ENCODE results near the gene BACH1.
A peak's percentile ranks its signal among the peaks of the same experiment; 100 is the strongest.
"Not testable (repeated sequence)": the region's sequence is repeated elsewhere in the genome, so short reads cannot be mapped to it uniquely, and the experiment has no call there.

Gene BACH1

GRCh38 chr21:29298348-29299045 is at the start of gene BACH1:
Gene BACH1, plus strand, starts transcription at chr21:29298922. Its CDS starts 22,359 bp downstream, at chr21:29321281.
- peak; percentile 86 for DNase-seq

GRCh38 chr21:29249289-29249688 is 49.4 kb upstream of the BACH1 start:
- DNase-seq: not testable (repeated sequence)

GRCh38 chr21:29250636-29251035 is 48.1 kb upstream of the BACH1 start:
- no peak for DNase-seq

- DNase-seq: not testable (repeated sequence)
Observed at GRCh38 chr21:29253861-29254260, 44.9 kb upstream of the BACH1 start.

GRCh38 chr21:29254550-29254949 is 44.2 kb upstream of the BACH1 start:
- DNase-seq: no peak

- DNase-seq: no peak
Observed at GRCh38 chr21:29256126-29256910, 42.4 kb upstream of the BACH1 start.

- DNase-seq: no peak
Observed at GRCh38 chr21:29257701-29258100, 41.0 kb upstream of the BACH1 start.

- no peak for DNase-seq
Observed at GRCh38 chr21:29258626-29259338, 39.9 kb upstream of the BACH1 start.

- no peak for DNase-seq
Observed at GRCh38 chr21:29260461-29260860, 38.3 kb upstream of the BACH1 start.

- DNase-seq: no peak
Observed at GRCh38 chr21:29261555-29262540, 36.9 kb upstream of the BACH1 start.

GRCh38 chr21:29264721-29265120 is 34.0 kb upstream of the BACH1 start:
- DNase-seq: no peak

GRCh38 chr21:29265690-29266479 is 32.8 kb upstream of the BACH1 start:
- no peak for DNase-seq

- DNase-seq: no peak
Observed at GRCh38 chr21:29267666-29268065, 31.1 kb upstream of the BACH1 start.

- DNase-seq: no peak
Observed at GRCh38 chr21:29271927-29272333, 26.8 kb upstream of the BACH1 start.

- no peak for DNase-seq
Observed at GRCh38 chr21:29277442-29277841, 21.3 kb upstream of the BACH1 start.

- DNase-seq: no peak
Observed at GRCh38 chr21:29279558-29279957, 19.2 kb upstream of the BACH1 start.

- DNase-seq: not testable (repeated sequence)
Observed at GRCh38 chr21:29281801-29282200, 16.9 kb upstream of the BACH1 start.

GRCh38 chr21:29287383-29287782 is 11.3 kb upstream of the BACH1 start:
- no peak for DNase-seq

GRCh38 chr21:29288239-29288638 is 10.5 kb upstream of the BACH1 start:
- no peak for DNase-seq

GRCh38 chr21:29289317-29289716 is 9.4 kb upstream of the BACH1 start:
- DNase-seq: no peak

GRCh38 chr21:29290240-29290639 is 8.5 kb upstream of the BACH1 start:
- no peak for DNase-seq

GRCh38 chr21:29293495-29293894 is 5.2 kb upstream of the BACH1 start:
- no peak for DNase-seq

Measured in NCI-H2227 treated with DMSO at 0.1 percent for 48 hours (cell line).